GM12801 (cell line): ENCODE results near the gene EHD4.

Source experiments
- CTCF ChIP-seq: IDR thresholded peaks from one replicate; pipeline ENCODE4 v1.5.1; 2011; ENCODE audit warnings: control low read depth; ENCODE audit not compliant: insufficient read length; ENCODE audit errors: extremely low read depth

Gene EHD4

GRCh38 chr15:41887161-41887560 is 85.2 kb downstream of the EHD4 start:
- TF ChIP-seq CTCF = no peak

GRCh38 chr15:41886741-41887140 is 85.6 kb downstream of the EHD4 start:
- TF ChIP-seq CTCF = no peak

GRCh38 chr15:41885841-41886240 is 86.5 kb downstream of the EHD4 start:
- TF ChIP-seq CTCF = no peak

- TF ChIP-seq CTCF = no peak
Measured at GRCh38 chr15:41885321-41885720, 87.0 kb downstream of the EHD4 start.

- no peak for TF ChIP-seq CTCF
Measured at GRCh38 chr15:41884458-41884857, 87.9 kb downstream of the EHD4 start.

- TF ChIP-seq CTCF = no peak
Measured at GRCh38 chr15:41883484-41883825, 88.9 kb downstream of the EHD4 start.

GRCh38 chr15:41882689-41883483 is 89.5 kb downstream of the EHD4 start:
- TF ChIP-seq CTCF = no peak
